LNCaP clone FGC (cell line): ENCODE results near the gene ARHGAP23.

Experiments used
- DNase-seq: peaks from one replicate; pipeline ENCODE4 v3.0.0-alpha.2; 2011; ENCODE audit warnings: low read depth
- H3K4me3 ChIP-seq: 2 replicates; pipeline ENCODE4 v1.5.1; 2011; ENCODE audit warnings: mild to moderate bottlenecking, low read depth, low read length, control low read depth
- CTCF ChIP-seq: IDR thresholded peaks from 2 replicates; pipeline ENCODE4 v1.5.1; 2012; ENCODE audit warnings: mild to moderate bottlenecking; ENCODE audit not compliant: control insufficient read depth, insufficient read depth; ENCODE audit errors: extremely low read depth

The ARHGAP23 gene

GRCh38 chr17:38460716-38461630, 32.7 kb downstream of the ARHGAP23 start:
- no peak for TF ChIP-seq CTCF
- DNase-seq = no peak
- no peak overlapping the region for H3K4me3 ChIP-seq

GRCh38 chr17:38461683-38462082, 33.4 kb downstream of the ARHGAP23 start:
- no peak overlapping the region for H3K4me3 ChIP-seq
- TF ChIP-seq CTCF = no peak
- DNase-seq = no peak

GRCh38 chr17:38463451-38463858, 35.2 kb downstream of the ARHGAP23 start:
- DNase-seq = no peak
- H3K4me3 ChIP-seq = no peak overlapping the region
- no peak for TF ChIP-seq CTCF

- no peak for DNase-seq
- no peak overlapping the region for H3K4me3 ChIP-seq
- TF ChIP-seq CTCF = no peak
Observed at GRCh38 chr17:38464251-38464722, 36.0 kb downstream of the ARHGAP23 start.

- DNase-seq = no peak
- H3K4me3 ChIP-seq = no peak overlapping the region
- no peak for TF ChIP-seq CTCF
Observed at GRCh38 chr17:38464723-38465390, 36.6 kb downstream of the ARHGAP23 start.

- no peak overlapping the region for H3K4me3 ChIP-seq
- no peak for DNase-seq
- no peak for TF ChIP-seq CTCF
Observed at GRCh38 chr17:38465391-38466345, 37.4 kb downstream of the ARHGAP23 start.
